ENCODE data around the gene ACAN.
A peak's percentile ranks its signal among the peaks of the same experiment; 100 is the strongest.
"Not testable (repeated sequence)": the region's sequence is repeated elsewhere in the genome, so short reads cannot be mapped to it uniquely, and the experiment has no call there.

ACAN gene

DNA sequence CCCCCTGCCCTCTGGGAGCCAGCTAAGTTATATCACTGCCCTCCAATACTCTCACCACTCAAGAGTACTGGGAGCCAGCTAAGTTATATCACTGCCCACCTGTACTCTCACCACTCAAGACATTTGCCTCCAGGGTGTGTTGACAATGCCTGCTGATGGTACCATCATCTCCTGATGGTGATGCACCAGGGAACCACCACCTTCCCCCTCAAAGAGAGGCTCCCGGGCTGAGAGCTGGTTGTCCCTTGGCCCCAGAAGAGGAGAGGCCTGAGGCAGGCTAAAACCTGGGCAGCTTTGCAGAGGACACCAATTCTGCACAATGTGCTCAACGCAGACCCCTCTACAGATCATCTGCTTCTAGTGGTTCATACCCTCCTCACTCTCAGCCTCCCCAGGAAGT, 99.6 kb downstream of the ACAN start:
- no peak for DNase-seq

DNA sequence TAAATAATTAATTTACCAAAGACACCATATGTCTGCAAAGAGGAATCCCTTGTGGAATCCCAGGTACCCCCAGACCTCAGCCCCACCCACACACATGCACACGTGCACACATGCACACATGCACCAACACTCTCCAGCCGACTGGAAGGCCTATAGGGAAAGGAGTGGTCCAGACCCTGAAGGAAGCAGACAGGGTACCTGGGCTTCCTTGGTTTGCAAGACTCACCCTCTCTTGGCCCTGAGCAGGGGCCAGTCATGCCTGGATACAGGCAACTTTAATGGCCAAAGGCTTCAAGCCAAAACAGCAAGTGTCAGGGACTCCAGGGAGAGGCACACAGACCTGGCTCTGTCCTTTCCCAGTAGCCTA, 101.0 kb downstream of the ACAN start:
- DNase-seq = no peak

DNA sequence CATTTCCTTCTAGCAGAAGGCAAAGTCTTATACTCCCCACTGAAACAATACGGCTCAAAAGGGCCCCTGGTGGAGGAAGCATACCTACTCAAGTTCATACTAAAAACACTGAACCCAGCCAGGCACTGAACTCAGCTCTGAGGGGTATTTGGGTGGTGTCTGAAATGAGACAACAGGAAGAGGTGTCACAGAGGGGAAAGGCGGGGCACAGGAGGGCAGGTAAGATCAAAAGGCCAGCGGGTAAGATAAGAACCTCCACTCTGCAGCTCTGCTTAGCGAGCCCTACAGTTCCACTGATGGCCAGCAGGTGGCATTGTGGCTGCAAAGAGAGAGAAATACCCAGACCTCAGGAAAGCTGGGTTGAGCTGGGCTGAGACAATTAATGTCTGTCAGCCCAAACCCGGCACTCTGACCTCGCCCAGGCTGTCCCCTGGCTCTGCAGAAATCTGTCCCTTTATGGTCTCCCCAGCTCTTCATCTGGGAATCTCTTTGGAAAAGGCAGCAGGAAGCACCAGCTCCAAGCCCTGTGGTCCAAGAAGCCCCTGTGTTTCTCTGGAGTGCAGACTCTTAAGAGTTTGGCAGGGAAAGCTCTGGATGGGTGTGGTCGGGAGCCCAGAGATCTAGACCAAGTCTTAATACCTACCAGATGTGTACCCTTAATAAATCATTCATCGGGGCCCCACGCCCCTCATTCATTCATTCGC, 101.5 kb downstream of the ACAN start:
- peak; percentile 12 to 66 (median 52) for DNase-seq

DNA sequence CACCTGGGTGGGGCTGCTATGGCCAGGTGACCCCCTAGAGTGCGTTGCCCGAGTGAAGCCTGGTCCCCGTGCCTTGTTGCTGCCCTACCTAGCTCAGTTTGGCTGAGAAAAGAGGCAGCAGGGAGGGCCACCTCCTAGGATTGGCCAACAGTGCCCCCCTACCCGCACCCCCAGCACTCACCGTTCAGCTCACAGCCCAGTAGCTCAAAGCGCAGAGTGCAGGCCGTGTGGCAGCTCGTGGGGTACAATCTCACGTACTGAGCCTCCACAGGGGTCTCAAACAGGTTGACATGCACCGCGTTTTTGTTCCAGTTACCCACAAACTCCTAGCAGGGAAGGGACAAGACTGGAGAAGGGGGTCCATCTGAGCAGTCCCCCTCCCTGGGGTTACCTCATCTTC, 102.3 kb downstream of the ACAN start:
- no peak for DNase-seq

DNA sequence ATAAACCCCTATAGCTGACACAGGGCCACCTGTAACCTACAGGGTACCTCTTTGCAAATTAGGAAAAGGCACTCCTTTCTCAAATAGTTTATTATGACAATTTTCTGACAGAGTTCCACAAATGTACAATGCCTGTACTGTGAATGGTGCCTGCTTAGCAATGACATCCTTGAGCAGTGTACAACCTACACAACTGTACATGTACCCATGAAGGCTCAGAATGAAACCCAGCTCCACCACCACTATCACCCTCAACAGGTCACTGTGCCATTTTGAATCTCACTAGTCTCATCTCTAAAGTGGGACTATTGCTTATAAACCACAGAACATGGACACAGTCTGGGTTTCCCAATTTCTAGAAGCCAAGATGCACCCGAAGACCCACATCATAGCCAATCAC, 102.9 kb downstream of the ACAN start:
- no peak for DNase-seq

DNA sequence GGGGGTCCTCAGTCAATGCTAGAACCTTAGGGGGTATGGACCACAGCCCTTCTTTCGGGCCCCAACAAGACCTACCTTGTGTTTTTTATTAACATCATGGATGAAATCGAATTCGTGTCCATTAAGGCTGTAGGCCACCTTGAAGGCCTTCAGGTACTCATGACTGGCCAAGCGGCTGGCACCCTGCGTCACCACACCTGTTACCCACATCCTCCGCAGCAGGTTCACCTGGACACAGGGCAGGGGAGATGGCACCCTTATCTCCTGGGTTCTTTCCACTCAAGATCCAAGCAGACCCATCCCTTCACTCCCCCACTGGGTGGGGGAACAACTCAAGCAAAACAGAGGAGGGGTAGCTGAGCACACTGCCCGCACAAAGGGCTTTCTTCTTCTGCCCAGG, 103.3 kb downstream of the ACAN start:
- no peak for DNase-seq

DNA sequence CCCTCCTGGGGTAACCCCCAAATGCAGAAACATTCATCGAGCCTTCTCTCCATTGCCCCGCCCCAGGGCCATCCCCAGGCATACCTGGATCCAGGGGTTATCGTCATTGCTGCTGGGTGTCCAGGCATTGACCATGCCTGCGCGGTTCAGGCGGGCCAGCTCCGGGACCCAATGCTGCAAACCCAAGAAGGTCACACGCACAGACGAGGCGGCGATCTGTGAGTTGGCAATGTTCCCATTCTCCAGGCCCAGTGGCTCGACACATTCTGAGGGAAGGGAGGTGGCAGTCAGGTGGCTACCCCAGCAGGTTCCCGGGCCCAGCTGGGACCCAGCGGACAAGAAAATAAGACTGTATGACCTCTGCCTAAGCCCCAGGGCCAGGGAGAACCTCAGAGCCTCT, 103.9 kb downstream of the ACAN start:
- no peak for DNase-seq

DNA sequence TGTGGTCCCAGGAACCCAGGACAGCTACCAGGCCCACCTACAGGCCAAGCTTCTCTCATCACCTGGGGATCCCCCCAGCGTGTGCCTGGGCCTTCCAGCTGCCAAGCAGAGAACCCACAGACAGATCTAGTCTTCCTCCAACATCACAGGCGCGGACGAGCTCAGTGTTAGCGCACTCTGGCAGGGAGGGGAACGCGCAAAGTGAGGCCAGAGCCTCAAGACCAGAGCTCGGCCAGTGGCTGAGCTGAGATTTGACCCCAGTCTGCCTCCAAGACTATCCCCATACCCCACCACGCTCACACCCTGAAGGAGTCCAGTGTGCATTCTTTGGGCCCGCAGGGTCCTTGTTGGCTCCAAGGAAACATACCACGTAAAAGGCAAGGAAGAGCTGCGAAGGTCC, 104.9 kb downstream of the ACAN start:
- DNase-seq = no peak

DNA sequence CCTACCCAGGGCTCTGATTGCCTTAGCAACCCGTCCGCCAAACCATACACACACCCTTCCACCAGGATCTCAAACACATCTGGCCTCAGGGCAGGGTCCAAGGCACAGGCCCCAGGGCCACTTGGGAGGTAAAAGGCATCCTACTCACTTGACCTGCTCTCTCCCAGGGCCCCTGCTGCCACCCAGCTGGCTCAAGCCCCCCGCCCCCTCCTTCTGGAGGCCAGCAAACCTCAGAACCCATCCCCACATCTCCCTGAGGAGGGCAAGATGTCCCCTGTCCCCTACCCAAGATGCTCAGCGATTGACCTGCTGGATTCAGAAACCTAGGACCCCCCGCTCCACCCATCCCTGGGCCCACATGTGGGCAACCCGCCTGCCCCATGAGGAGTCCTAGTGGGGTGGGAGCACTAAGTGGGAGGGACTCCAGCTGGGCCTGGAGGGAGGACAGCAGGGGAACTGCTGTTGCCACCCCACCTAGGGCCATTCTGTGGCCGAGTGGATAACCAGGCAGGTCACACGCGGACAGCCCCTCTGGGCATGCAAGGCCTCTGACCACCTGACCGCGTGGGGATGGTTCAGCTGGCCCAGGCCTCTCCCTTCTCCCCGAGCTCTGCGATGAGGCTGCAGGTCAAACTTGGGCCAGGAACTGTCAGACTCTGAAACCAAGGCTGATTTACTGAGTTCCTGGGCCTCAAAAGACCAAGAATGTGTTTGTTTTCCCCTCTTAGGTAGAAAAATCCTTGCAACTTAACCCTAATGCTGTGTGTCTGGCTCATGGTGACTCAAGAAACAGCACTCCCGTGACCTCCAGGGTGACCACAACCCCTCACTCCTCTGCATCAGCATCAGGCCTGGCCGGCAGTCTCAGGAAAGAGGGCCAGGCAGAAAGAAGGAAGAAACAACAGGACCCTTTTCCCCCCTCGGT, 105.7 kb downstream of the ACAN start:
- no peak for DNase-seq

DNA sequence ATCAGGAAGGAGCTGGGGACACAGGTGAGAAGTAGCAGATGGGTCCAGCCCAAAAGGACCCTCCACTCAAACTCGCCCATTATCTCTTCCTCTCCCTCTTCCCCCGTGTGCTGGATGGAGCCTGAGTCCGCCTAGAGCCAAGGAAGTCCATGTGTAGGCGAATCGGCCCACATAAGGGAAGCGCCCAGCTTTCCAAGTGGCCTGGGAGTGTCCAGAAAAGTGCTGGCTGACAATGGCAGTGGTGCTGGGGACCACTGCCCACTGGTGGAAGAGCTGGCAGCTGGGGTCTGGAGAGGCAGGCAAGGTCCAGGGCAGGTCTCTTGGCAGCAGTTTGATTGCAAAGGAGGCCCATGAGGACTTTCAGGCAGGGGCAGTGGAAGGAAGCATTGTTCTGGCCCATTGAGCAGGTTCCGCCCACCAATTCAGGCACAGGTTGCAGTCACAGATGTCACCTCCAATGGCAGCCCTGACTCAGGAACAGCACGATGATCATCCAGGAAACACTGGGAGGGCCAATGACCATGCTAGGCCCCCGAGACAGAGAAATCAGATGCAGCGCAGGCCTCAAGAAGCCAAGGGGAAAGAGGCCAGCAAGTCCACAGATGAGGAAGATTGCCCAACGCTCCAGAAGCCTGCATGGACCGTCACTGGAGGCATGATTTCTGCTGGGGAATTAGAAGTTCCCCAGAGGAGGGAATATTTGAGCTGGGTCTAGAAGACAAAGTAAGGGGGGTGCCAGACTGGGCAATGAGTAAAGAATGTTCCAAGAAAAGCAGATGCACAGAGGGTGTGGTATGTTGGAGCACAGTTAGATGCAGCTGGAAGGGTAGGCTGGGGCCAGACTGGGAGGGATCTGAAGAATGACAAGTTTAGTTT, 107.0 kb downstream of the ACAN start:
- DNase-seq = no peak

DNA sequence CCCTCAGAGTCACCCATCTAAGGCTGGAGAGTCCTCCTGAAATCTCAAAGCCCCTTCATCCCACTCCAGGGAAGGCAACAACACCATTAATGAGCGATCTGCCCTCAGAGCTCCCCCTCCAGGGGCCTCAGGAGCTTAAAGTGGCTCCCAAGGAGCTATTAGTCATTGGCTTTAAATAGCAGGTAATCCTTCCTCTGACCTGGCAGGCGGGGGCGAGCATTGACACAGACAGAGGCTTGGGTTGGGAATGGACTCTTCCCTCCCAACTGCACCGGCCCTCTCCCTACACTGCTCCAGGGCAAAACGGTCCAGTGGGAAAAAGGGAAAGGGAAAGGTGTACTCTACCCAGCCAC, 108.5 kb downstream of the ACAN start:
- no peak for DNase-seq

DNA sequence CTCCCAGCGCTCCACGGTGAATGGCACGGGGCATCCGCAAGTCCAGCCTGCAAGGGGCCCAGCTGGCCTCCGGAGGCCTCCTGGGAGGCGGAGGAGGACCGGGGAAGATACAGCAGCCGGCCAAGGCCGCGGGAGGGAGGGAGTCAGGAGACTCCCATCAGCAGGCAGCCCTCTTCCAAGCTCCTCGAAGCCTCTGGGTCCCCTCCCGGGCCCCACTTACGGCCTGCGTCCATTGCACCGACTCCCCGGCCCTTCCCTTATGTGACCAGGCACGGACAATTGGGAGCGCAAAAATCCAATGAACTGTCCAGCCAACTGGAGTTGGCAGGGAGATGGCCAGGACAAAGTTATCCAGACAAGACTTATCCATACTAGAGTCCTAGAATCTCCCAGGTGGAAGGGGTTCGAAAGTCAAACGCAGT, 109.3 kb downstream of the ACAN start:
- peak in 2 of 14 donors; percentile 32 to 42 for DNase-seq

DNA sequence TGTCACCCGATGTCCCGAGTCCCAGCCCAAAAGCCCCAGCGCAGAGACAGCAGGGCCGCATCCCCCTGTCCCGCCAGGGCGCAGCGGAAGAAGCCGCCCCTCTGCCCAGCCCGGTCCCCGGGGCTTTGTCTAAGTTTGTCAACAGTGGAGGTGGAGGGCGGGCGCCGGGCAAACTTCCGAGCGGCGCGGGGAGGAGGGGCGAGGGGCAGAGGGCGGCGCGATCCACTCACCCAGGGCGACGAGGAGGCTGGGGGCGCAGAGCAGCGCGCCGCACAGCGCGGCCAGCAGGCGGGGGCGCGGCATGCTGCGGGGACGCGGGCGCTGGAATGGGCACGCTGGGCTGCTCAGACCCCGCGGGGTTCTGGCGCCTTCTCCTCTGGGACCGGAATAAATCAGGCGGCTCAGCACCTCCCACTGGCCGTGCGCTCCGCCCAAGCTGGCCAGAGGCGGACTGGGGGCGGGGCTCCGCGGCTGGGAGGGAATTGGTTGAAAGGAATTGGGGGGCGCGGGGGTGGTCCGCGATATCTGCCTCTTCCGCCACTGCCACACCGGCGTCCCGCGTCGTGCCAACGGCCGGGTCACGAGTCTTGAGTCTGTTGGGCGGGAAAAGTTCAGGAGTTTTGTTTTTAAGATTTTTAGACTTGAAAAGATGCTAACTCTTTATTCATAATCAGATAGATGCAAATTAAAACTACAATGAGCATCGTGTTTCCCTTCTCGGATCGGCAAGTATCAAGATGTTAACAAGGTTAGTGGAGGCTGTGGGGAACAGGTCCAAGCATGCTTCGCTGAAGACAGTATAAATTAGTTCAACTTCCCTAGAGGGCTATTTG, 110.0 kb downstream of the ACAN start, which contains the start of gene MFGE8:
TSS of gene MFGE8 (minus strand) at position 363 of the 833 bp plus-strand sequence. CDS start at position 303, 60 bp downstream.
- DNase-seq = peak in 12 of 14 donors; percentile 17 to 70 (median 60)

DNA sequence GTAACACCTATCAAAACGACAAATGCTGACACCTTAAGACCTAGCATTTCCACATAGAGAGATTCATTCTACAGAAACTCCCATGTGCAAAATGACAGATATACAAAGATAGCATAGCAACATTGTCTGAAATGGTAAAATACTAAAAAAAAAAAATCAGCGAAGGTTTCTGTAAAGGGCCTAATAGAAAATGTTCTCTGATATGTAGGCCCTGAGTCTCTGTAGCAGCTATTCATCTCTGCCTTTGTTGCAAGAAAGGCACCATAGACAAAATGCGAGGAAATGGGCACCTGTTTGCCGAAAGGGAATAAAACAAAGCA, 110.6 kb downstream of the ACAN start:
- DNase-seq = no peak

DNA sequence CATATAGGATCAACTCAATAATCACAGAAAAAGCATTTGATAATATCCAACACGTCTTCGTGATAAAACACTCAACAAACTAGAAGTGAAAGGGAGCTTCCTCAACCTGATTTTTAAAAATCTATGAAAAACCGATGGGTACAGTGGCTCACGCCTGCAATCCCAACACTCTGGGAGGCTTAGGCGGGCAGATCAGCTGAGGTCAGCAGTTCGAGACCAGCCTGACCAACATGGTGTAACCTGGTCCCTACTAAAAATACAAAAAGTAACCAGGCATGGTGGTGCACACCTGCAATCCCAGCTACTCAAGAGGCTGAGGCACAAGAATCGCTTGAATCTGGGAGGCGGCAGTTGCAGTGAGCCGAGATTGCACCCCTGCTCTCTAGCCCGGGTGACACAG, 112.1 kb downstream of the ACAN start:
- no peak for DNase-seq

DNA sequence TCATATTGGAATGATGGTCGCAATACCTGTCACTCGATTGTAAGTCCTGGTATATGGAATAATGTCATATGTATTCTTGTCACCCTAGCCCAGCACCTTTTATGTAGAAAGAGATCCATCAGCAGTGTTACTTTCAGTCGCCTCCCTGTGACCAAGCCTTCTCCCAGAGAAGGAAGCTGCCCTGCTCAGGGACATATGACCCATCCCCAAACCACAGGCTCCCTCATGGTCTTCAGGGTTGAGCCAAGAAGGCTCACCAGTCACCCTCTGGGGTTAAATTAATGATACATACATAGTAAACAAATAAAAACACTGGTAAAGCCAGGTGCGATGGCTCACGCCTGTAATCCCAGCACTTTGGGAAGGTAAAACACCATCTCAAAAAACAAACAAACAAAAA, 114.5 kb downstream of the ACAN start:
- no peak for DNase-seq

DNA sequence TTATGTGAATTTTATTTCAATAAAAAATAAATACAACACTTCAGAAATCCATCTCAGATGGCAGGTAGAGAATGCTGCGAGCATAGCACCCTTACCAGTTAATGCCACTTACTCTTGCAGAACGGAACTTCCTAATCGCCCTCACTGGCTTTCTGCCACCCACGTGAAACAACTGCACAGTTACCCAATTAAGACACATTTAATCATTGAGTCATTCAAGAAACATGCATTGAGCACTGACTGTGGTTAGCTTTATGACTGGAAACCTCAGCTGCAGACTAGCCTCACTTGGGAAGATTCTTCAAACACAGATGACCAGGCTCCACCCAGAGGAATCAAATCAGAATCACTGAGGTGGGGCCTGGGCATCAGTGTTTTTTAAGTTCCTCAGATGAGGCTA, 115.5 kb downstream of the ACAN start:
- DNase-seq = no peak

DNA sequence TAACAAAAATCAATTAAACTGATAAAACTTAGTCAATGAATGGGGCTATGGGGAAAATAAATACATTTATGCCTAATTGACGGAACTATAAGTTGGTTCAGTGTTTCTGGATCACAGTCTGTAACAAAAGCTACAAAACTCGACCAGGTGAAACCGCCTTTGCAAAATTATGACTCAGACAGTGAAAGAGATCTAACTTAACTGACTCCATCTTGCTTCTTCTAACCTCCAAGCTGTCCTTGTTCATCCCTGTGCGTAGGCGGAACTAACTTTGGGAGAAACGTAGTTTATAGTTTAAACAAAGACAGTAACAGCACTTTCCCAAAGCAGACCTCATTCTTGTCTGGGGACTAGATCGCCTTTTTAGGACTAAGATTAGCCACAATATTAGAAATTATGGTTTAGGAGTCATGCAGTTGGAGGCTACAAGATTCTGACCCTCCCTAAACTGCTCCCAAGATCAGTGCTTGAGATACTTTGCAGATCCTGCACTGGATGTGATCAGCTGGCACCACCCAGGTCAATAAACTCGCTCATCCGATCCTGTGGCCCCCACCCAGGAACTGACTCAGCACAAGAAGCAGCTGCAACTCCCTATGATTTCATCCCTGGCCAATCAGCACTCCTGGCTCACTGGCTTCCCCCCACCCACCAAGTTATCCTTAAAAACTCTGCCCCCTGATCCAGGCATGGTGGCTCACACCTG, 117.1 kb downstream of the ACAN start:
- no peak for DNase-seq

DNA sequence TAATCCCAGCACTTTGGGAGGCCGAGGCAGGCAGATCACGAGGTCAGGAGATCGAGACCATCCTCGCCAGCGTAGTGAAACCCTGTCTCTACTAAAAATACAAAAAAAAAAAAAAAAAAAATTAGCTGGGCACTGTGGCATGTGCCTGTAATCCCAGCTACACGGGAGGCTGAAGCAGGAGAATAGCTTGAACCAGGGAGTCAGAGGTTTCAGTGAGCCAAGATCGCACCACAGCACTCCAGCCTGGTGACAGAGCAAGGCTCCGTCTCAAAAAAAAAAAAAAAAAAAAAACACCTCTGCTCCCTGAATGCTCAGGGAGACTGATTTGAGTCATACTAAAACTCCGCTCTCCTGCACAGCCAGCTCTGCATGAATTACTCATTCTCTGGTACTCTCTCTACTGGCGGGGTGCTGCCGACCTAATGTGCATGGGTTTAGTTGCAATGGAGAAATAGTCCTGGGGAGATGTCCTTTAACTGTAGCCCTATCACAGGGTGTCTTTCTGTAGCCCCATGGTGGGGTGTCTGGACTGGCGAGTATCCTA, 117.7 kb downstream of the ACAN start:
- DNase-seq = not testable (repeated sequence)
